ENCODE data around the gene PIP4P1.
A peak's percentile ranks its signal among the peaks of the same experiment; 100 is the strongest.

PIP4P1 gene

GRCh38 chr14:20436363-20436755 lies 24.9 kb downstream of the PIP4P1 start:
- DNase-seq (ENCODE audit: low read depth in 2 of 2), result no peak

- DNase-seq (ENCODE audit: low read depth in 2 of 2), result no peak
Measured at GRCh38 chr14:20435582-20436362, 25.5 kb downstream of the PIP4P1 start, which contains the start of gene KLHL33. TSS of gene KLHL33 (minus strand) at chr14:20436166. CDS start at chr14:20435811, 355 bp downstream.

- no peak for DNase-seq (ENCODE audit: low read depth in 2 of 2)
Measured at GRCh38 chr14:20434701-20435581, 26.3 kb downstream of the PIP4P1 start.

GRCh38 chr14:20429801-20430669 lies 31.2 kb downstream of the PIP4P1 start:
- no peak for DNase-seq (ENCODE audit: low read depth in 2 of 2)

GRCh38 chr14:20428802-20429201 lies 32.4 kb downstream of the PIP4P1 start:
- no peak for DNase-seq (ENCODE audit: low read depth in 2 of 2)

GRCh38 chr14:20428010-20428365 lies 33.2 kb downstream of the PIP4P1 start:
- no peak for DNase-seq (ENCODE audit: low read depth in 2 of 2)

- DNase-seq (ENCODE audit: low read depth in 2 of 2), result no peak
Measured at GRCh38 chr14:20427231-20428009, 33.8 kb downstream of the PIP4P1 start.

GRCh38 chr14:20424851-20425250 lies 36.4 kb downstream of the PIP4P1 start:
- no peak for DNase-seq (ENCODE audit: low read depth in 2 of 2)

GRCh38 chr14:20422886-20423285 lies 38.3 kb downstream of the PIP4P1 start:
- no peak for DNase-seq (ENCODE audit: low read depth in 2 of 2)

GRCh38 chr14:20421267-20421666 lies 40.0 kb downstream of the PIP4P1 start:
- DNase-seq (ENCODE audit: low read depth in 2 of 2), result no peak

- no peak for DNase-seq (ENCODE audit: low read depth in 2 of 2)
Measured at GRCh38 chr14:20419419-20419818, 41.8 kb downstream of the PIP4P1 start.

GRCh38 chr14:20418501-20418909 lies 42.7 kb downstream of the PIP4P1 start:
- DNase-seq (ENCODE audit: low read depth in 2 of 2), result no peak

GRCh38 chr14:20417250-20418186 lies 43.7 kb downstream of the PIP4P1 start:
- DNase-seq (ENCODE audit: low read depth in 2 of 2), result no peak

- DNase-seq (ENCODE audit: low read depth in 2 of 2), result no peak
Measured at GRCh38 chr14:20416223-20416622, 45.0 kb downstream of the PIP4P1 start.

GRCh38 chr14:20415782-20416206 lies 45.4 kb downstream of the PIP4P1 start:
- no peak for DNase-seq (ENCODE audit: low read depth in 2 of 2)

- no peak for DNase-seq (ENCODE audit: low read depth in 2 of 2)
Measured at GRCh38 chr14:20413744-20414082, 47.5 kb downstream of the PIP4P1 start.

GRCh38 chr14:20412876-20413743 lies 48.1 kb downstream of the PIP4P1 start, which contains the start of gene TEP1:
TSS of gene TEP1 (minus strand) at chr14:20413501. CDS start at chr14:20408439, 5,062 bp downstream.
- peak; percentile 37 to 46 for DNase-seq (ENCODE audit: low read depth in 2 of 2)

GRCh38 chr14:20412411-20412810 lies 48.8 kb downstream of the PIP4P1 start:
- no peak for DNase-seq (ENCODE audit: low read depth in 2 of 2)

- no peak for DNase-seq (ENCODE audit: low read depth in 2 of 2)
Measured at GRCh38 chr14:20409226-20409625, 52.0 kb downstream of the PIP4P1 start.

Data from stimulated activated CD8-positive, alpha-beta memory T cell treated with anti-CD3 and anti-CD28 coated beads, Interleukin-15, amount 100 ng/mL, for 4 hours (primary cell).